ENCODE measurements around the gene CHMP2B.

CHMP2B gene

DNA sequence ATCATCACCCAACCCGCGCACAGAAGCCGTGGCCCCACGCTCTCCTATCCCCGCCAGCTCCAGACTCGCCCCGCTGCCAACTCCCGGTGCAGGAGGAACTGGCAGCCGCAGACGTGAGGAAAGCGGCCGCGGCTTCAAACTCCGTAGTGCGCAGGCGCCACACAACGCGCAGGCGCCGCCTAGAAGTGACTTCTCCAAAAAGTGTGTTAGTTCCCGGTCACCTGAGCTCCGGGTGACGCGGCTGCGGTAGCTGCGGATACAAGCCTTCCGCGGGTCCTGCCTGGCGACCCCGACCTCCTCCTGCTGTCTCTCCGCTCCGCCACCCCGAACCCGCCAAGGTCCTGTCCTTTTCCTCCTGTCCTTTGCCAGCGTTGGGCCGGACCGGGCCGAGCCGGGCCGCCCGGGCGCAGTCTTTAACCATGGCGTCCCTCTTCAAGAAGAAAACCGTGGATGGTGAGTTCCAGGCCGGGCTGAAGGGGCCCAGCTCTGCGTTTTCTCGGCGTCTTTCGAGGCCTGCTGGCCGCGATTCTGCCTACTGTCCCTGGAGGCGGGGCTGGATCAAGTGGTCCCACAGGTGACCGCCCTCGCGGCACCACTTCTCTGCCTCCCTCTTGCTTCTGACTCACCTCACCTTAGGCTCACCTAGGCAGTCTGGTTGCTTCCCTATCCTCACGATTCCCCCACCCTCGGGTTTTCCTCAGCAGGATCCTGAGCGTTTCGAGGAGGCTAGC, at the start of gene CHMP2B:
Gene CHMP2B, plus strand, starts transcription at position 206 of the 731 bp plus-strand sequence. Its CDS starts 214 bp downstream, at position 420.
- ATAC-seq (peak; percentile 94), DNase-seq (peak; percentile 91)
- peaks cover 4% of the 10 kb centered on the region for H3K9me3 Mint-ChIP-seq
- H3K36me3 Mint-ChIP-seq (ENCODE audit: low read depth): peaks cover 3% of the 10 kb centered on the region
- peaks cover 22% of the 10 kb centered on the region for H3K27me3 Mint-ChIP-seq
- peak within 1 kb of the TSS; percentile 92 for H3K27ac Mint-ChIP-seq
- H3K4me1 Mint-ChIP-seq: peaks cover 28% of the 10 kb centered on the region
- peak within 1 kb of the TSS; percentile 96 for H3K4me3 Mint-ChIP-seq

- Mint-ChIP-seq H3K27me3 (peaks cover 4% of the 10 kb centered on the region), H3K27ac (no peak overlapping the region), H3K4me3 (no peak overlapping the region), H3K4me1 (no peaks in the 10 kb centered on the region), H3K9me3 (no peaks in the 10 kb centered on the region), H3K36me3 (ENCODE audit: low read depth) (no peaks in the 10 kb centered on the region)
- ATAC-seq: no peak
- no peak for DNase-seq
Observed at GRCh38 chr3:87179642-87180041, 47.5 kb upstream of the CHMP2B start.

DNA sequence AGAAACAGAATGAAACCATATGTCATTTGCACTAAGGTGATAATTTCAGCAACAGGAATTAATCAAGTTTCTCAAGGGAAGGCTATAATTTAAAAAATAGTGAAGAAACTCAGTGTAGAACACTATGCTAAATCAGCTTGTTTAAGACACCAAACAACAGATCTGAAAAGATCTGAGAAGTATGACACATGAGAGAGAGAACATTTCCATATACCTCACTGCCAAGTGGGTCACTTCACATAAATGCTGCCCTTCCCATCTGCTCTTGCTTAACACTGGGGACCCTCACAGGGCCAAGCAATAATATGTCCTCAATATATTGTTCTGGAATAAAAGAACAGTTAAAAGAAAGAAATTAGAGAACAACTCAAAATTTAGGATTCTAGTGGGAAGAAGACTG, 45.6 kb upstream of the CHMP2B start:
- Mint-ChIP-seq H3K9me3 (no peaks in the 10 kb centered on the region), H3K27me3 (peaks cover 2% of the 10 kb centered on the region), H3K36me3 (ENCODE audit: low read depth) (no peaks in the 10 kb centered on the region), H3K27ac (no peak overlapping the region), H3K4me3 (no peak overlapping the region), H3K4me1 (no peaks in the 10 kb centered on the region)
- no peak for DNase-seq
- no peak for ATAC-seq

DNA sequence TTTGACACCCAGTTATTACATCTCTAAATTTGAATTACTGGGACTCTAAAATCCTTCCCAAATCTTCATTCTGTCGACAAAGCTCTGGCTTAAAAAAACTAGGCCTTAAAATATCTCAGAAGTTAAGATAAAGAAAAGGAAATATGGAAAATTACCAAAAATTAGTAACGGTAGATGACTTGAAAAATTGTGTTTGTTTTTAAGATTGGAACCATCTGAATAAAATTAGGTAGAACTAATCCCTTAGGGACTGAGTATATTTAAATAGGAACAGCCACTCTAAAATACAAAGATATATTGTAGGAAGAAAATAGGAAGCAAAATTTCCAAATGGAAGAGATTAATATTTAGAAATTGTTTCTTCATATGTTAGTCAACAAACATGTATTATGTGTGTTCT, 45.1 kb upstream of the CHMP2B start:
- Mint-ChIP-seq H3K27ac (no peak overlapping the region), H3K9me3 (no peaks in the 10 kb centered on the region), H3K36me3 (ENCODE audit: low read depth) (no peaks in the 10 kb centered on the region), H3K4me3 (no peak overlapping the region), H3K27me3 (peaks cover 6% of the 10 kb centered on the region), H3K4me1 (no peaks in the 10 kb centered on the region)
- no peak for DNase-seq
- ATAC-seq: no peak

GRCh38 chr3:87186608-87187159, 40.4 kb upstream of the CHMP2B start:
- Mint-ChIP-seq H3K4me3 (no peak overlapping the region), H3K4me1 (no peaks in the 10 kb centered on the region), H3K27me3 (peaks cover 8% of the 10 kb centered on the region), H3K9me3 (no peaks in the 10 kb centered on the region), H3K27ac (no peak overlapping the region), H3K36me3 (ENCODE audit: low read depth) (no peaks in the 10 kb centered on the region)
- DNase-seq: no peak
- ATAC-seq: no peak

GRCh38 chr3:87191175-87191574, 35.9 kb upstream of the CHMP2B start:
- Mint-ChIP-seq H3K27me3 (peaks cover 8% of the 10 kb centered on the region), H3K4me3 (no peak overlapping the region), H3K9me3 (no peaks in the 10 kb centered on the region), H3K27ac (no peak overlapping the region), H3K36me3 (ENCODE audit: low read depth) (no peaks in the 10 kb centered on the region), H3K4me1 (no peaks in the 10 kb centered on the region)
- DNase-seq (no peak), ATAC-seq (no peak)

GRCh38 chr3:87191641-87192040, 35.5 kb upstream of the CHMP2B start:
- Mint-ChIP-seq H3K9me3 (no peaks in the 10 kb centered on the region), H3K36me3 (ENCODE audit: low read depth) (no peaks in the 10 kb centered on the region), H3K27me3 (peaks cover 8% of the 10 kb centered on the region), H3K27ac (no peak overlapping the region), H3K4me3 (no peak overlapping the region), H3K4me1 (no peaks in the 10 kb centered on the region)
- ATAC-seq (no peak), DNase-seq (no peak)

GRCh38 chr3:87196879-87197278, 30.2 kb upstream of the CHMP2B start:
- no peak for ATAC-seq

GRCh38 chr3:87197531-87197930, 29.6 kb upstream of the CHMP2B start:
- Mint-ChIP-seq H3K36me3 (ENCODE audit: low read depth) (no peaks in the 10 kb centered on the region), H3K9me3 (no peaks in the 10 kb centered on the region), H3K27me3 (peaks cover 5% of the 10 kb centered on the region), H3K27ac (no peak overlapping the region), H3K4me3 (no peak overlapping the region), H3K4me1 (no peaks in the 10 kb centered on the region)
- ATAC-seq (no peak), DNase-seq (no peak)

More at GRCh38 chr3:87196879-87197278, 30.2 kb upstream of the CHMP2B start:
- Mint-ChIP-seq H3K9me3 (no peaks in the 10 kb centered on the region), H3K4me1 (no peaks in the 10 kb centered on the region), H3K4me3 (no peak overlapping the region), H3K27me3 (peaks cover 4% of the 10 kb centered on the region), H3K36me3 (ENCODE audit: low read depth) (no peaks in the 10 kb centered on the region), H3K27ac (no peak overlapping the region)
- DNase-seq: no peak

DNA sequence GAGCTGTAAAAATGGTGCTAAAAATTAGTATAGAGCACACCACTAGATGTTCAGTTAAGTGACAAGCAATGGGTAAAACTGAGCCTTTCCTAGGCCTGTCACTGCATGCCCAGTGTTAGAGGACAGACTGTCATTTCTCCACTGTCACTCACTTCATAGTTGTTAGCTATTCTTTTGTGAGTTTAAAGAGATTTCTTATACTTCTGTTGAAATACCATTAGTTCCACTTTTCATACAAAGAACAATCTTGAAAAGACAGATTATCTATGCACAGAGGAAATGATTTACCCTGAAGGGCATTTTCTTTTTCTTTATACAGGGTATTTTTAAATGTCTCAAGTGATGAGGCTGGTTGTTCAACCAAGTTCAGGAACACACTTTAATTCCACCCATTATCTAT, 28.3 kb upstream of the CHMP2B start:
- H3K9me3 Mint-ChIP-seq: no peaks in the 10 kb centered on the region
- DNase-seq (no peak), ATAC-seq (no peak)
- H3K4me1 Mint-ChIP-seq: no peaks in the 10 kb centered on the region
- H3K36me3 Mint-ChIP-seq (ENCODE audit: low read depth): no peaks in the 10 kb centered on the region
- H3K27me3 Mint-ChIP-seq: peaks cover 5% of the 10 kb centered on the region
- H3K27ac Mint-ChIP-seq: no peak overlapping the region
- no peak overlapping the region for H3K4me3 Mint-ChIP-seq

- no peaks in the 10 kb centered on the region for H3K9me3 Mint-ChIP-seq
Observed at GRCh38 chr3:87199628-87200027, 27.5 kb upstream of the CHMP2B start.

DNA sequence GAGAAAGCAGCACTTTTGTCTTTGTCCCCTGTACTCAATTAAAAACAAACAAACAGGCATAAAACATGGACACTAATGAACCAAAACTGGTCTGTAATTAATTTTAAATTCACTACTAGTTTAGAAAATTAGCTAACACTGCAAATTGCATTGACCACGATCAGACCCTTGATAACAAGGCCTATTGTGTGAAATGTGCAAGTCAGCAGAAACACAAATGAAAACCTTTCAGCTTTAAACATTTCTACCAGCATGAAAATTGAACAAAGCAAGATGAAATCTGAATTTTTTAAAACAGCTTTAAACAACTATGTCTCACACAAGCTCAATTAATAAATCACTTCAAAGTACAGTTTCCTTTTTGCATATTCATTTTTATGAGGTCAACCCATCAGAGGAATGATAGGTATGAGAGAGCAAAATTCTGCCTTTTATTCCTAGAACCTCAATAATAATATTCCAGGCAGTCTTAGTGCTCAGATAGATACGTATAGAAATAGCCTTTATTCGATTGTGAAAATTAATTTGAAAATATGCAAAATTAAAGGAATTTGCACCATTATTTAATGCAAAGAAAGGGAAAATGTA, 27.0 kb upstream of the CHMP2B start:
- H3K36me3 Mint-ChIP-seq (ENCODE audit: low read depth): no peaks in the 10 kb centered on the region
- H3K27ac Mint-ChIP-seq: no peak overlapping the region
- ATAC-seq (no peak), DNase-seq (no peak)
- no peaks in the 10 kb centered on the region for H3K9me3 Mint-ChIP-seq
- H3K4me1 Mint-ChIP-seq: no peaks in the 10 kb centered on the region
- H3K4me3 Mint-ChIP-seq: no peak overlapping the region
- H3K27me3 Mint-ChIP-seq: peaks cover 12% of the 10 kb centered on the region

More at GRCh38 chr3:87199628-87200027, 27.5 kb upstream of the CHMP2B start:
- Mint-ChIP-seq H3K27ac (no peak overlapping the region), H3K4me1 (no peaks in the 10 kb centered on the region), H3K36me3 (ENCODE audit: low read depth) (no peaks in the 10 kb centered on the region), H3K4me3 (no peak overlapping the region), H3K27me3 (peaks cover 8% of the 10 kb centered on the region)
- ATAC-seq (no peak), DNase-seq (no peak)

- H3K4me1 Mint-ChIP-seq: no peaks in the 10 kb centered on the region
- no peak overlapping the region for H3K4me3 Mint-ChIP-seq
- H3K36me3 Mint-ChIP-seq (ENCODE audit: low read depth): no peaks in the 10 kb centered on the region
- peaks cover 14% of the 10 kb centered on the region for H3K27me3 Mint-ChIP-seq
- no peak overlapping the region for H3K27ac Mint-ChIP-seq
- ATAC-seq (no peak), DNase-seq (no peak)
- H3K9me3 Mint-ChIP-seq: no peaks in the 10 kb centered on the region
Observed at GRCh38 chr3:87201727-87202126, 25.4 kb upstream of the CHMP2B start.

GRCh38 chr3:87203809-87204208, 23.3 kb upstream of the CHMP2B start:
- peaks cover 16% of the 10 kb centered on the region for H3K27me3 Mint-ChIP-seq
- no peak overlapping the region for H3K4me3 Mint-ChIP-seq
- H3K4me1 Mint-ChIP-seq: no peaks in the 10 kb centered on the region
- DNase-seq: no peak
- no peaks in the 10 kb centered on the region for H3K9me3 Mint-ChIP-seq
- no peak for ATAC-seq
- H3K36me3 Mint-ChIP-seq (ENCODE audit: low read depth): no peaks in the 10 kb centered on the region
- no peak overlapping the region for H3K27ac Mint-ChIP-seq

DNA sequence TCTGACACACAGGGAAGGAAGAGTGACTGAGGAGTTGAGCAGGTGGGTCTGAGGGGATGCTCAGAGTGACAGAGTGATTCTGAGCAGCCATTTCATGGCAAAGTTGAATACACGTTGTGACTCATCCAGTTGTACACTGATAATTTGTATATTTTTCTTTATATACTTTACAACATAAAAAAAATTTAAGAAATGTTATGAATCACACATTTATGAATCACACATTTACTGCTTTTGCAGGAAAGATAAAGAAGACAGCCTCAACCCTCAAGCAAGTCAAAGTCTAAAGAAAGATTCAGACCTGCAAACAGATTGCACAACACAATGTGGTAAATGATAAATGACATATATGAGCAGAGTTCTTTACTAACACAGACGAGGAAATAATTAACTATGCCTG, 21.0 kb upstream of the CHMP2B start:
- no peaks in the 10 kb centered on the region for H3K36me3 Mint-ChIP-seq (ENCODE audit: low read depth)
- no peaks in the 10 kb centered on the region for H3K9me3 Mint-ChIP-seq
- ATAC-seq (no peak), DNase-seq (no peak)
- no peak overlapping the region for H3K27ac Mint-ChIP-seq
- no peaks in the 10 kb centered on the region for H3K4me1 Mint-ChIP-seq
- H3K4me3 Mint-ChIP-seq: no peak overlapping the region
- peaks cover 17% of the 10 kb centered on the region for H3K27me3 Mint-ChIP-seq

Measured in activated naive CD8-positive, alpha-beta T cell treated with anti-CD3 and anti-CD28 coated beads, Interleukin-2, amount 50 U/mL, for 24 hours (primary cell).